ENCODE results near the gene BEND6. TPM values are rescaled to one million over a fixed set of nuclear protein-coding genes. Genes with fewer than 3 reads are reported as not detected.

Gene BEND6
- total and polyA plus RNA-seq, 2 experiments from 2014 or later: 24.6 to 25.1 TPM

DNA sequence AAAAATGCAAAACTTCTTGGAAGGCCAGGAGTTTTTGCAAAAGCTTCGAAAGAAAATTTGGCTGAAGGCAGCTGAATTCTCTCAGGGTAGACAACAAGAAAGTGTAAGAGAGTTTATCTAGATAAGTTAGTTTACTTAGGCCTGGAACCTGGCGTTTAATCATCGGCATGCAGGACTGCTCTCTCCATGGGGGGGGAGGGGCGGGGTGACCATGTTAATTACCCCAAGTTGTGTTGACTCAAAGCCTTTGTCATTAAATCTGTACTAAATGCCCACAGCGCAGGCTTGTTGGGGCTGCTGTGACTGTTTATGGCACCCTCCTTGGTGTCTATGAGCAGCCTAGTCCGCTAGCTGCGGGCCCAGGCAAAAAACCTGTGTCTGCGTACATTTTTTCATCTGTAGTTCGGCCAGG lies 115.0 kb downstream of the BEND6 start:
- peaks cover 4% of the 10 kb centered on the region for H3K4me1 ChIP-seq (ENCODE audit: insufficient read depth)
- WGBS, 2 experiments (ENCODE audit: low coverage in 1 of 2, low lambda C conversion rate in 2 of 2, missing lambda C conversion rate in 2 of 2): 97% methylated on average over 8 to 9 of the region's 9 CpGs

DNA sequence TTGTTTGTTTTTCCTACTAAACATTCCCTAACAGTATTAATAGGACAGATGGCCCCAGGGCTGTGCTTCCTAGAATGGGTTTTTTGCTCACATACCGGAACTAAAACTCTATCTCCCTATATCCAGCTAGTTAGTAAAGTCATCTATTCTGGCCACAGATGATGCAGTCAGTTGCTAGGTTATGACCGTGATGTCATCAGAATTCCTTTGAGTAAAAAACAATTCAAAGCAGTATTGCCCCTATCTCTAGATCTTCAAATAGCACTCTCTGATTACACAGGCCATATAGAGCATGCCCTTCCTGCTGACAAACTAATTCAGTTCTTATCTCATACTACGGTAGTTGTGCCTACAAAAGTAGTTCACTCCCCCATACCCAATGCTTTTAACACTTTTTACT lies 117.2 kb downstream of the BEND6 start:
- Histone ChIP-seq H2AFZ (no peak overlapping the region), H4K20me1 (ENCODE audit: insufficient read depth) (no peaks in the 10 kb centered on the region), H3K4me3 (no peak overlapping the region), H3F3A (ENCODE audit: insufficient read depth) (no peaks in the 10 kb centered on the region), H3K4me2 (ENCODE audit: unreplicated experiment) (no peak overlapping the region), H3K9me2 (ENCODE audit: insufficient read depth) (no peaks in the 10 kb centered on the region), H3K79me2 (ENCODE audit: insufficient read depth) (no peaks in the 10 kb centered on the region), H3K27me3 (replicated peaks; ENCODE audit: insufficient read depth) (no peaks in the 10 kb centered on the region), H3K27ac (no peak overlapping the region), H3K4me1 (ENCODE audit: insufficient read depth) (no peaks in the 10 kb centered on the region), H3K9ac (no peak overlapping the region), H3K36me3 (ENCODE audit: low read depth) (no peaks in the 10 kb centered on the region), H3K9me3 (ENCODE audit: low read depth) (no peaks in the 10 kb centered on the region)
- no peak for TF ChIP-seq EZH2phosphoT487 (IDR thresholded peaks at IDR 0.05; ENCODE audit: insufficient read depth, low read depth)
- TF ChIP-seq EZH2 (IDR thresholded peaks at IDR 0.05; ENCODE audit: insufficient read depth, poor library complexity, severe bottlenecking): no peak
- 84 to 91% methylated on average over 3 of the region's 3 CpGs for WGBS, 2 experiments (ENCODE audit: low coverage in 1 of 2, low lambda C conversion rate in 2 of 2, missing lambda C conversion rate in 2 of 2)
- in situ Hi-C loops (cut with MboI): no loop called here
- no peak for DNase-seq

More for the DNA sequence above, 115.0 kb downstream of the BEND6 start:
- no peaks in the 10 kb centered on the region for H3K36me3 ChIP-seq (ENCODE audit: low read depth)
- no peak overlapping the region for H2AFZ ChIP-seq
- H4K20me1 ChIP-seq (ENCODE audit: insufficient read depth): no peaks in the 10 kb centered on the region
- no peak overlapping the region for H3K4me2 ChIP-seq (ENCODE audit: unreplicated experiment)
- DNase-seq: no peak
- no peaks in the 10 kb centered on the region for H3K27me3 ChIP-seq (replicated peaks; ENCODE audit: insufficient read depth)
- H3K27ac ChIP-seq: no peak overlapping the region
- peaks cover 5% of the 10 kb centered on the region; the same call in 1 of the 2 replicates for H3F3A ChIP-seq (ENCODE audit: insufficient read depth)
- H3K4me3 ChIP-seq: no peak overlapping the region
- in situ Hi-C loops (cut with MboI): no loop called here
- H3K9me2 ChIP-seq (ENCODE audit: insufficient read depth): no peaks in the 10 kb centered on the region
- no peaks in the 10 kb centered on the region for H3K79me2 ChIP-seq (ENCODE audit: insufficient read depth)
- H3K9ac ChIP-seq: no peak overlapping the region
- H3K9me3 ChIP-seq (ENCODE audit: low read depth): no peaks in the 10 kb centered on the region
- TF ChIP-seq EZH2 (IDR thresholded peaks at IDR 0.05; ENCODE audit: insufficient read depth, poor library complexity, severe bottlenecking): no peak
- TF ChIP-seq EZH2phosphoT487 (IDR thresholded peaks at IDR 0.05; ENCODE audit: insufficient read depth, low read depth): no peak

DNA sequence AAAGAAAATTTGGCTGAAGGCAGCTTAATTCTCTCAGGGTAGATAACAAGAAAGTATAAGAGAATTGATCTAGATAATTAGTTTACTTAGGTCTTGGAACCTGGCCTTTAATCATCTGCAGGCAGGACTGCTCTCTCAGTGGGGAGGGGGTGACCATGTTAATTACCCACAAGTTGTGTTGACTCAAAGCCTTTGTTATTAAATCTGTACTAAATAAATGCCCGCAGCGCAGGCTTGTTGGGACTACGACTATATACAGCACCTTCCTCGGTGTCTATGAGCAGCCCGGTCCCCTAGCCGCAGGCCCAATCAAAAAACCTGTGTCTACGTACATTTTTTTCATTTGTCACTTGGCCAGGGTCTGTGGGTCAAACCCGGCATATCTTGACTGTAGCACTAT lies 119.5 kb downstream of the BEND6 start:
- Histone ChIP-seq H3K4me3 (no peak overlapping the region), H2AFZ (no peak overlapping the region), H3K79me2 (ENCODE audit: insufficient read depth) (no peaks in the 10 kb centered on the region), H3K36me3 (ENCODE audit: low read depth) (no peaks in the 10 kb centered on the region), H3K4me2 (ENCODE audit: unreplicated experiment) (no peak overlapping the region), H4K20me1 (ENCODE audit: insufficient read depth) (no peaks in the 10 kb centered on the region), H3K4me1 (ENCODE audit: insufficient read depth) (no peaks in the 10 kb centered on the region), H3K9me2 (ENCODE audit: insufficient read depth) (no peaks in the 10 kb centered on the region), H3F3A (ENCODE audit: insufficient read depth) (no peaks in the 10 kb centered on the region), H3K9me3 (ENCODE audit: low read depth) (no peaks in the 10 kb centered on the region), H3K27ac (no peak overlapping the region), H3K9ac (no peak overlapping the region), H3K27me3 (replicated peaks; ENCODE audit: insufficient read depth) (no peaks in the 10 kb centered on the region)
- no peak for DNase-seq
- in situ Hi-C loops (cut with MboI): no loop called here
- no peak for TF ChIP-seq EZH2phosphoT487 (IDR thresholded peaks at IDR 0.05; ENCODE audit: insufficient read depth, low read depth)
- TF ChIP-seq EZH2 (IDR thresholded peaks at IDR 0.05; ENCODE audit: insufficient read depth, poor library complexity, severe bottlenecking): no peak
- WGBS, 2 experiments (ENCODE audit: low coverage in 1 of 2, low lambda C conversion rate in 2 of 2, missing lambda C conversion rate in 2 of 2): 65 to 67% methylated on average over 8 of the region's 8 CpGs

DNA sequence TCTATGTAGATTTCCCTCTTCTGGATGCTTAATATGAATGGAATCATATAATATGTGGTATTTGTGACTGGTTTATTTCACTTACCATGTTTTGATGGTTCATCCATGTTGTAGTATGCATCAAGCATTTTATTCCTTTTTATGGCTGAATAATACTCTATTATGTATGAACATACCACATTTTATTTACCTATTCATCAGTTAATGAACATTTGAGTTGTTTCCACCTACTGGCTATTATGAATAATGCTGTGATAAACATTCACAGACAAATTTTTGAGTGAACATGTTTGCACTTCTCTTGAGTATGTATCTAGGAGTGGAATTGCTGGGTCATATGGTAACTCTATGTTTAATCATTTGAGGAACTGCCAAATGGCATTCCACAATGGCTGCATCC lies 120.2 kb downstream of the BEND6 start:
- Histone ChIP-seq H3K79me2 (ENCODE audit: insufficient read depth) (no peaks in the 10 kb centered on the region), H3K4me2 (ENCODE audit: unreplicated experiment) (no peak overlapping the region), H3K27me3 (replicated peaks; ENCODE audit: insufficient read depth) (no peaks in the 10 kb centered on the region), H3K36me3 (ENCODE audit: low read depth) (no peaks in the 10 kb centered on the region), H3K4me1 (ENCODE audit: insufficient read depth) (no peaks in the 10 kb centered on the region), H2AFZ (no peak overlapping the region), H3K27ac (no peak overlapping the region), H4K20me1 (ENCODE audit: insufficient read depth) (no peaks in the 10 kb centered on the region), H3K4me3 (no peak overlapping the region), H3K9me3 (ENCODE audit: low read depth) (no peaks in the 10 kb centered on the region), H3K9ac (no peak overlapping the region), H3K9me2 (ENCODE audit: insufficient read depth) (no peaks in the 10 kb centered on the region), H3F3A (ENCODE audit: insufficient read depth) (no peaks in the 10 kb centered on the region)
- no peak for DNase-seq
- in situ Hi-C loops (cut with MboI): no loop called here
- no peak for TF ChIP-seq EZH2 (IDR thresholded peaks at IDR 0.05; ENCODE audit: insufficient read depth, poor library complexity, severe bottlenecking)

Small RNAs within 50 kb of the gene (small RNA-seq; reads per million reads assigned to genes)
- gene FTH1P15 (ENCODE audit: low read depth, low replicate concordance) (not detected), gene RNU6-626P (ENCODE audit: low read depth, low replicate concordance) (not detected)

Other genes starting within 250 kb of the BEND6 start
- 11.8 and 12.9 TPM in 2 replicates for gene KIAA1586, start 91.6 kb downstream of the BEND6 start, total RNA-seq (2014; rRNA removed; shearing (Covaris generic))
- 18.6 and 19.0 TPM in 2 replicates for gene KIAA1586, start 91.6 kb downstream of the BEND6 start, polyA plus RNA-seq (2016; fragmentation: Nextera tagmentation; extraction: Ambion mirVana)
- gene ZNF451, start 135.1 kb downstream of the BEND6 start, total RNA-seq (2014; rRNA removed; shearing (Covaris generic)): 39.0 and 42.4 TPM in 2 replicates
- gene ZNF451, start 135.1 kb downstream of the BEND6 start, polyA plus RNA-seq (2016; fragmentation: Nextera tagmentation; extraction: Ambion mirVana): 19.9 and 20.1 TPM in 2 replicates
- gene BAG2, start 217.2 kb downstream of the BEND6 start, total RNA-seq (2014; rRNA removed; shearing (Covaris generic)): 32.1 and 33.4 TPM in 2 replicates
- 40.1 and 40.4 TPM in 2 replicates for gene BAG2, start 217.2 kb downstream of the BEND6 start, polyA plus RNA-seq (2016; fragmentation: Nextera tagmentation; extraction: Ambion mirVana)

All from GM23248 (cell line).